OCI-M2 (cell line): ENCODE results near the gene NEGR1.

Source experiments
- DNase-seq: peaks from one replicate; lab custom pipeline; 2025; ENCODE audit not compliant: unreplicated experiment; lab: John Stamatoyannopoulos, UW

Gene NEGR1

DNA sequence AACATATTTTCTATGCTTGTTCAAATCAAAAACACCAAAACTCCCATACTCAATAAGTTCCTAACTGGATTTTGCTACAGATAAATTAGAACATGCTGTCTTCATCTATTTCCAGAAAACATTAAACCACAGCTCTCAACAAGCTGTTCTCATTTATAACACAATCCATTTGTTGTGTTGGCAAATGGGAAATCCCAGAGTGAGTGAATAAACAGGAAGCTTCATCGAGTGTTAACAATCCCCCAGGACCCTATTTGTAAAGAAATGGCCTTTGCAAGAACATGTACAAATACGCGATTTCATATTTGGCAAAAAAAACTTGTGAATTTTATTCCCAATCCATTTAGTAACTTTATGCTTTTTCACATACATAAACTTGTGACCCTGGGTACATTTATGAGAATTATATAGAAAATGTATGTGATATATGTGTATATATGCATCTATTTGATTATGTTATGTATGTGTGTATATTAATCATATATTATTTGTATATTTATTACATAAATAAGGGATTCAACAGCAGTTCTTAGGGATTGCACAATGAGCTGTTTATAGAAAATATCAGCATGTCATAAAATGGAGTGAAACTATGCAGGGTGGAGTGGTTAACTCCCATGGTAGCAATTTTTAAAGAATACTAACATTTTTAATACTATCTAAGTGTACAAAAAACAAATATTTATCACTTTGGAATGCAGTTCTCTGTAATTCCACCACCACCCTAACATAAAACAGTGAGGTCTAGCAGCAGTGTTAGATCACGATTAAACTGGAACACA, 160.0 kb downstream of the NEGR1 start:
- no peak for DNase-seq

DNA sequence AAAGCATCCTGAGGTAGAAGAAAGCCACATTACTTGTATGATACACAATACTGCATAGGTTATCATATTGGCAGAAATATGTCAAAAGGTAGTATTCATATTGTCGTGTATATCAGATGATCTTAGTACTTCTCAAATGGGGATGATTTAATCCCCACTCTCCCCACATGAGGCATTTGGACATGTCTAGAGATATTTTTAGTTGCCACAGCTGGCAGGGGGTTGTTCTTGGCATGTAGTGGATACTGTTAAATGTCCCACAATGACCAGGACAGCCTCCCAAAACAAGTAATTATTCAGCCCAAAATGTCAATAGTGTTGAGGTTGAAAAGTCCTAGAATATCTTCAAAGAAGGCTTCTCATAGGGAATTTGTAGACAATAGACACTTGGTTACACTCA, 162.8 kb downstream of the NEGR1 start:
- DNase-seq, result no peak

DNA sequence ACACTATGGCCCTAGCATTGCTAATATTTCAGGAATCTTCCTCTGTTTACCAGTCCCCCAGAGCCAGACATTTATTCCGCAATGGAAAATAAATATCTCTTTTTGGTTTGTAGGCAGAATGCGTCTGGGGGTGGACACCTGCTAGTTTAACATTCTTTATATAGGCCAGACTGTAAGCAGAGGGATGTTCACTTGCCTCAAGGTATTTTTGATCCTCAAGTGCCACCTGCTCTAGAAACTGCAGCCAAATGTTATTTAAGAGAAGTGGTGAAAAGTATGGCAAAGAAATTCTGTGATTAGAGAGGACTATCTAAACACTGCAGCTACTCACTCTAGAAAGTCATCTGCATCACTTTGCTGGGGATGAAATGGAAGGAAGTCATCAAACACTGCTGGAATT, 164.7 kb downstream of the NEGR1 start:
- DNase-seq, result no peak

DNA sequence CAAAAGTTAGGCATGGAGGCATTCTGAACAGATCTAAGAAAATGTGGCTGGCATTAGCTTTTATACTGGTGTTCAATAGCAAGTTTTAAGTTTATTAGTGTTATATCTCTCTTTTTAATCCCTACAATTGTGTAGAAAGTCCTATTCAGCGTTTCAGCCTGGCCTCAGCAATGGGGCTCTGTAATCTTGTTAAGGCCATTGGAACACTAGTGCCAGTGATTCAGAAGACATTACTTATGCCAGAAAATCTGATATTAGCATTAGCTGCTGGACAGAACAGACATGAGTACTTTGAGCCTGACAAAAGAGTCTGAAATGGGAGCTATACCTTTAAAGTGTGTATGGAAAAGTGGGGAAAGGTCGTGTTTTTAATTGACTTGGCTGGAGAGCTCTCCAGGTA, 167.0 kb downstream of the NEGR1 start:
- DNase-seq, result no peak

DNA sequence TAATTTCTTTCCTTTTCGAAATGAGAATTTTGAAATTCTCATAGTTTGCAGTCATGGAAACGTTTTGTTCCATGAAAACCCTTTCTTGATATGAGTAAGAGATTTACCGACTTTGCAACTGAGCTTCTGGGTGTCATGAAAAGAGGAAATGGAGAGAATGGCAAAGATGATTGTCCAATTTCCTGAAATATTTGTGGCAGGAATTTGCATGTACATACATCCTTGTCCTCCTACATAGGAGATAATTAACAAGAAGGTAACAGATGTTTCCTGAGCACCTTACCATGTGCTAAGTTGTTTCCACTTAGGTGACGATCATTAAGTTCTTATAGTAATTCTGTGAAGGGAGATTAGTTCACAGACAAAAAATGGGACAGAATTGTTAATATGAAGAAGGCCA, 170.7 kb downstream of the NEGR1 start:
- DNase-seq, result no peak

DNA sequence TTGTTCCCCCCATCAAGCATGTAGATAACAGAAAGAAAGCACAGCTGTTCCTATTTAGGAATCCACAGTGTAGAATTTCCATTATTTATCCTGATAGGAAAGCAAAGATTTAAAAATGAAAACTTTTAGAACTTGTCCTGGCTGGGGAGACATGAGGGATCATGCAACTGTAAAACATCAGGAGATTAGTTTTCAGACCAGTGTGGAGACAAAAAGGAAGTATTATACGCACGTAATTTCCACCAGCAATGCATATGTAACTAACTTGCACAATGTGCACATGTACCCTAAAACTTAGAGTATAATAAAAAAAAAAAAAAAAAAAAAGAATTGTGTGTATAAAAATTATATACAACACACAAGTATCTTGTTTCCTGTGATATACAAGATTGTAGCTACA, 172.4 kb downstream of the NEGR1 start:
- no peak for DNase-seq

DNA sequence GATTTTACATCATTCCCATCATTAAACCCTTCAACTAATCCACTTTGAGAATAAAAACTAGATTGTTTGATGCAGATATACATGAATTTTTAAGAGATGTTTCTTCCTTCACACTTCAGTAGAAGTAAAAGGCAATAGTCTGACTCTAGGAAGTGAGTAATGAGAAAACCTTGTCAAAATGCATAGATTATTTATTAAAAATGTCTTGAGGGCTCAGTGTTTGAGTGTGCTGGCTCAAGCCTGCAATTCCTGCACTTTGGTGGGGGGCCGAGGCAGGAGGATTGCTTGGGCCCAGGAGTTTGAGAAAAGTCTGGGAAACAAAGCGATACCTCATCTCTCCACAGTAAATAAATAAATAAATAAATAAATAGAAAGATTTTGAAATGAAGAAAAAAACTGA, 177.1 kb downstream of the NEGR1 start:
- no peak for DNase-seq

DNA sequence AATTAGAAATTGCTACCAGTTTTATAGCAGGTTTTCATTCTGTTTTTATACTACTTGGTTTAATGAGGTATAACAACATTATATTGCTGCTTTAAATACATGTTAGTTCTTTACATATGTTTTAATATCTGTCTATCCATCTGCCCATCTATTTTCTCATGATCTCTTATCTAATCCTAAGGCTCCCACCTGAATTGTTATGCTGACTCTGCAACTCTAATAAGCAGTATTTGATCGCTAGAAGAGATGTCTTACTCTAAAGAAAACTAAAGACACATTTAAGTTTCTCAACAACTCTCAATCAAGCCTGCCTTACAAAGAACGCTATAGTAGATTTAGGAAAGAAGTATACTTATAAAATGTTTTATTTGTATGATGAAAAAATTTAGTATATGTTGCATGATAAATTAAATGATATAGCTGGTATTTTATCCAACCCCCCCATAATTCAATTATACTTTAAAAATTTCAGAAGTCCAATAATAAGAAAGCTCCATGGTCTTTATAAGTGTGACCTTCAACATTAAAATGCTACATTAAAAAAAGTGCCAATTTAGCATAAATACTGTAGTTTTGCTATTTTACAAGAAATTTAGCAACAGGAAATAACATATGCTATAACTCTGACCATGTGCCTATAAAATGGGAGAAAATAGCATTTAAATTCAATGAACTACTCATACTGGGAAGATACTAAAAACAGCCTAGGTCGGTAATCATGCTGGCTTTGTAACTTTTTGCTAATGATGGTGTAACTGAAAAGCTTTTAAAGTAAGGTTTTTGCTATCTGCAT, 180.3 kb downstream of the NEGR1 start:
- DNase-seq, result no peak

DNA sequence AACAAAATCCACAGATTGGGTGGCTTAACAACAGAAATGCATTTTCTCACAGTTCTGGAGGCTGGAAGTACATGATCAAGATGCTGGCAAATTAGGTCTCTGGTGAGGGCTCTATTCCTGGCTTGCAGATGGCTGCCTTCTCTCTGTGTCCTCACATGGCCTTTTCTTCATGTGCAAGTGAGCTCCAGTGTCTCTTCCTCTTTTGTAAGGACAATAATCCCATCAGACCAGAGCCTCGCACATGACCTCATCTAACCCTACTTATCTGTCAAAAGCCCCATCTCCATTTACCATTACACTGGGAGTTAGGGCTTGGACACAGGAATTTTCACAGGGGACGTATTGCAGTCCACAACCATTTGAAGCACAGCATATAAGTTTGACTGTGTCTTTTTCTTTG, 181.6 kb downstream of the NEGR1 start:
- DNase-seq, result no peak

DNA sequence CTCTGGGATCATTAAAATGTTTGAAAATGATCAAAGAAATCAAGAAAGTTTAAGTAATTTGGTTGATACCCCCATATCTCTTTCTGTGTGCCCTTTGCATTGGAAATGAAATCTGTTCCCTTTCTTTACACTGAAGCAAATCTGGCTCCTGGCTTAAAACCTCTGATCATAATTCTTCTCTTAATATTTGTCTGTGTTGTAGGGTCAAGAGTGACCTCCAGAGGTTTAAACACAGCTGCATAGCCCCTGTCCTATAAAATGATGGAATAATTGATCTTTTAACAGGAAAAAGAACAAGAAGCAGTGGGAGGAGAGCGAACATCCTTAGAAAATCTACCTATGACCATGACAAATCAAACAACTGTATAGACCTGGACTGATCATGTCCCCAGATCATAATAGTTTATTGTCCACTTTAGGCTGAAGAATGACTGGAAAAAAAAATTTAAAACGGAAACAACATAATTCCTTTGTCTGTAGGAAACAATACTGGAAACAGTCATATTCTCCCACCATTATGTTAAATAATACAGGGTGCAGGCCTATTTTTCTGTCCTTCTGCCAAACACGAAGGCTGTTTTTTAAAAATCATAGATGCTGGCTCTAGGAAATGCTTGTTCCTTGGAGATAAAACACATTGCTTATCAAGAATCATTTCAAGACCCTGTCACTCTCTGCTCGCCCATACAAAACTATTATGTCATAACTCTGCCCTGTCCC, 184.3 kb downstream of the NEGR1 start:
- no peak for DNase-seq

DNA sequence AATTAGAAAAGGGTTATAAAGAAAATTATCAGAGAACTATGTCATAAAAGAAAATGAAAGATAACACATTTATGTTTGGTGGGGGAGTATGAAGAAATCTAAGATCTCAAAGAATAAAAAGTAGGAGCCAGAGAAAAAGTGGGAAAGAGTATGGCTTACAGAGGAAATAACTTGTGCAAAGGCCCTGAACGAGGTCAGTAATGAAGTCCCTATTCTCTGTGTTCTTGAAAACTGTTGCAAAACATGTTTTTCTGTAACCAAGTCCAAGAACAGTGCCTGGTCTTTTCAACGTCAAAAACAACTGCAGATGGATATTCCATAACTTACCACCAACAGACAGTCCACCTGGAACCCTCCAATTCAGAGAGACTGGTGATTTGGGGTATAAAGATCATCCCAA, 188.1 kb downstream of the NEGR1 start:
- DNase-seq, result no peak

DNA sequence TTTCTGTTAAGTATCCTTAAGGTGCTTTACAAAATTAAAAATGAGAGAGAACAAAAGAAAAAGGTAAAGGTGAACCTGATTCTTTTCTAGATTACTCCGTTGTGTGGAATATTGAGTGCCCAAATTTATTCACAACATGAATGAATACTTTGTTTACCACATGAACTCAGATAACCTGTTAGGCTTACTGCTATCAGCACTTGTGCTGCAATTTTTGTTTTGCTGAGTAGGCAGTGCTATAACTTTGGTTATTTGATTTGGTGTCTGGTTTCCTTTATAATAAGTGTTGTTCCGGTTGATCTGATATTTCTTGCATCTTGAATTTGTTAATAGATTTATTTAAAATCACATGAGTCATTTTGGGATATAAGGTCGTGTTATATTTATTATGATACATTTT, 195.9 kb downstream of the NEGR1 start:
- DNase-seq, result no peak

DNA sequence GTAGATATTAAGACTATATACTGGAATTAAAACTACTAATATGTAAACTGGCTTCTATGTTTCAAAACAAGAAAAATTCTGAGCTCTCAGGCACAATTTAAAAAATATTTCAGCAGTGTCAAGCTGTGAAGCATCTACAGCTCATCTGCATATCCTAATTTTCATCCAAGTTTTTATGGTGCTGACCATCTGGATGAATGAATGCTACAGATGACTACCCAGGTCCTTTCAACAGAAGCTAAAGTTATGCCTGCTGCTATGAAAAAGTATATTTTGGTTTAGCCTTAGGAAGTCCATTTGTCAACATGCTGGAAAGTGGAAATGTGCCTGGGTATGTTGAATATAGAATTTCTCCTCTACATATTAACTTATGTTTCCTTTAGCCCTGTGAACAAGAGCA, 206.9 kb downstream of the NEGR1 start:
- no peak for DNase-seq

DNA sequence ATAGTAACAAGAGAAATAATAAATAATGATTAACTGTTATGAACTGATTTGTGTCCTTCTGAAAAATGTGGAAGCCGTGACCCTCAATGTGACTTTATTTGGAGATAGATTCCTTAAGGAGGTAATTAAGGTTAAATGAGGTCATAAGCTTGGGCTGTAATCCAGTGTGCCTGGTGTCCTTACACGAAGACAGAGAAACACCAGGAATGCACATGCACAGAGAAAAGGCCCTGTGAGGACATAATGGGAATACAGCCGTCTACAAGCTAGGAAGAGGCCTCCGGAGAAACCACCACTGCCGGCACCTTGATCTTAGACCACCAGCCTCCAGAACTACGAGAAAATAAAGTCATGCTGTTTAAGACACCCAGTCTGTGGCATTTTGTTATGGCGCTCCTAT, 215.9 kb downstream of the NEGR1 start:
- no peak for DNase-seq

DNA sequence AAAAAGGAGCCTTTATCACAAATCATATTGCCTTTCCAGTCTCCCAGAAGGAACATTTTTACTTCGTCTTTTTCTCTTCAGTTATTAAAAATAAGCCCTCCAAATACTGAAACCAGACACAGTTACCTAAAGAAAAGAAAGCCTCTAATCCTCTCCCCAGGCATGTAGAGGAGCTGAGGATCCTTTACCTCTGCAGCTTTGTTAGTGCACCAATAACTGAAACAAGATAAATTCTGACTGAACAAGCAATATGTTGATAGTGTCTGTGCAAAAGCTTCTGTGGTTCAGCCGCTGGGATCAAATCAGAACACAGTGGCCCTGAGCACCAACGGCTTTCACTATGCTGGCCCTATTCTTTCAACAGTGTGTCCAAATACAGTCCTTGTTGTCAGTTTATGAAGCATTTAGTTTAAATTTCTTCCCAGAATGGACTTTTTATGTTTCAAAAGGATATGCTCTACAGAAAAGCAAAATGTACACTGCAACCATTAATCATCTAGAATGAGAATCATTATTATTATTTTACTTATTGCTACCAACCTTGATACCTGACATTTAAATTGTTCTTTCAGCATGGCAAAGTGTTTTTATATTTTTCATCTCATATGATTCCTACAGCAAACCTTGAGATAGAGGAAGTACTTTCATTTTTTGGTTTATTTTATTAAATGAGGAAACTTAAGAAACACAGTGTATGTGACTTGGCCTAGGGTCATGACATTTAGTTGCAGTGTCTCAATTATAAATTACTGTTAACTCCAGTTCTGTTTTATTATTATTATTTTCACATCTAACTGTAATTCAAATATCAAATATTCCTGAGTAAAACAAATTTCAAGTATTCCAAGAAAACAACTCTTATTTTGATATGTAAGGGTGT, 217.9 kb downstream of the NEGR1 start:
- DNase-seq, result no peak

DNA sequence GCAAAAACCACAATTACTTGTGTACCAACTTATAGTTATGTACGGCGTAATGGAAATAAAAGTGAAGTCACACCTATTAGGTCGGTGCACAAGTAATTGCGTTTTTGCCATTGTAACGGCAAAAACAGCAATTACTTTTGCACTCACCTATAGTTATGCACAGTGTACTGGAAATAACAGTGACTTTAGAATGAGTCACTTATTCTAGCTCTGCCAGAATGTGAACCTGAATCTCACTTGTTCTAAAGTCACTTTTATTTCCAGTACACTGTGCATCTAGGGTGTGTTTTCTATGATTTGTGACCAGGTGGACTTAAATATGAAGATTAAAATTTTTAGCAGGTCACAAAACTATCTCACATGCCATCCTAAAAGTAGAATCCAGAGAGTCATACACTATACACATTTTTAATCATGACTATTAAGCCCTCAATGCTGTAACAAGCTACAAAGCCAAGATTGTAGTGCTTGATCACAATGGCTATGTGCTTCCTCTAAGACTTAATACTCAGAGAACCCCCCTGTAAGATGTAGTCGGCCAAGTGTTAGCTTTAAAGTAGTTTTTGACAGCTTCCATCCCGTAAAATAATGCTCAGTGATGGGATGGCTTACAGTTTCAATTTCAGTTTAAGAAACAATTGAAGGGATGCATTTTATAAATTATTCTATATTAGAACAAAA, 218.8 kb downstream of the NEGR1 start:
- DNase-seq, result no peak

DNA sequence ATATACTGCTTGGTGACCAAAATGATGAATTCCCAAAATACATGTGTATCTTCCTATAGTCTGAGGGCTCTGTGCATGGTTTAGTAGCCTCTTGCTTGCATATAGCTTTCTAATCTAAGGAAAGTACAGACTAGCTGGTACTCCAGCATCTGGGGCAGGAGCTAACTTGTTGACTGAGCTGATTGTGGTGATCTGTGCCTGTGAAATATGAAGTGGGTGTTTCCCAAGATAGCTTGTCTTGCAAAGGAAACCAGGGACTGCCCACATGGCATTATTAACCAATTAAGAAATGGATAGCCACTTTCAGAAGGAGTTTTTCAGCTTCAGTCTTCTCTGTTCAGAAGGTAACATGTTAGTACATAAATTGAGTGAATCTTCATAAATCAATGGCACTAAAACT, 219.8 kb downstream of the NEGR1 start:
- no peak for DNase-seq

DNA sequence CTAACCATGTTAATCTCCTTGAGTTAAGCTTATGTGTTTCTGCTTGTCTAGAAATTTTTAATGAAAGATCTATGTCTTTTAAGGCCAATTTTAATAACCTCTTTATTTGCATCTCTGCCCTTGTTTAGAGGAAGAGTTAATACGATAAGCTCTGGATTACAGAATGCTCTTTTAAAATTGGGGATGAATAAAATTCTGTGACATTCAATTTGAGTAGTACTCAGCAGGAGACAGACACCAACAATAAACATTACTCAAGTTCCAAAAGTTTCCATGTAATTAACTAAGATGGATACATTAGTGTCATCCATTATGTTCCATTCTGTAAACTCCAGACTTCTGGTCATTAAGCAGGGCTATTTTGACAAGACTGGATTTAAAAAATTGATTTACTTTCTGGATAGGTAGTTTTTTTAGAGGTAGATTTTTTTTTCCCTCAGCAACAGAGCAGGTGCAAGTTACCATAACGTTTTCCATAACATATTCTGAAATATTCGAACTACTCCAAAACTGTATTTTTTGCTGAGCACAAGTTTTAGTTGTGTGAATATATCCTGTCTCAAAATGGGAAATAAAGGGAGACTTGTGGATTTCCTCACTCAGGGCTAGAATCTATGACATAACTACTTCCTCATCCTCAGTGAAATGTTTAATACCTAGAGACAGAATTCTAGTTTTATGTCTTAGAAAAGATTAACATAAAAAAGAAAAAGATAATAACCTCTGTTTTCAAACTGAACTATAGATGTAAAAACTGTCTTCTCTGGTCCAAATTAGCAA, 221.7 kb downstream of the NEGR1 start:
- DNase-seq, result no peak

DNA sequence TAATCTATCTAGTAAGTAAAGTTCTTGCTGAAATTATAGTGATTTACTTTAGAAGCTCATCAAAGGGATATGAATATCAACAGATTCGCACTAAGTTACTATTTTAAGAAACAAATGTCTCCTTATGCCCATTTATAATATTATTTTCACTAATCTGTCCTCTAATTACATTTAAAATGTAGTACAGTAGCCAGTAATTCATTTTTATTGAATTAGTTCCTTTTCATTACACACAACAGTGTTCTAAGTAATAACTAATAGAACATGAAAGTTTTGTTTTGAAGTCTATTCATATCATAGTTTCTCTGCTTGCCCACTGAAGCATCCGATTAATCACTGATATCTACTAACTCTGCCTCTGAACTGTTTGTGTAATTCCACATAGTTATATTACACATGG, 225.8 kb downstream of the NEGR1 start:
- no peak for DNase-seq

DNA sequence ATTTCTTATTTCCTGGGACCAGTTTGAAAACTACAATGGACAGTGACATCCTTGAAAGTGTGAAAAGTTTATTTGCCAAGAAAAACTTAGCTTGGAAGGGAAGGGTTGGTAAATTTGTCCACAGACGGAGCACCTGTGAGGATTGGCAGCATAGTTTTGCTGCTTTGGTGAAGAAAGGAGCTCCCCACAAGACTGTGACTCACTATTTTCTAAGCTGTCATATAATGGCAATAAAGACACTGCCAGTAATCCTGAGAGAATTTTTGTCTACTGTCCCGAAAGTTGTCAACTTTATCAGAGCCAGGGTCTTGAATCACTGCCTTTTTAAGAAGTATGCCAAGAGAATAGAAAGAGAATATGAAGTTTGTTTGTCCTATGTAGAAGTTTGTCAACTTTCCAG, 230.8 kb downstream of the NEGR1 start:
- no peak for DNase-seq
